ENCODE data around the gene COBL.

Gene COBL

DNA sequence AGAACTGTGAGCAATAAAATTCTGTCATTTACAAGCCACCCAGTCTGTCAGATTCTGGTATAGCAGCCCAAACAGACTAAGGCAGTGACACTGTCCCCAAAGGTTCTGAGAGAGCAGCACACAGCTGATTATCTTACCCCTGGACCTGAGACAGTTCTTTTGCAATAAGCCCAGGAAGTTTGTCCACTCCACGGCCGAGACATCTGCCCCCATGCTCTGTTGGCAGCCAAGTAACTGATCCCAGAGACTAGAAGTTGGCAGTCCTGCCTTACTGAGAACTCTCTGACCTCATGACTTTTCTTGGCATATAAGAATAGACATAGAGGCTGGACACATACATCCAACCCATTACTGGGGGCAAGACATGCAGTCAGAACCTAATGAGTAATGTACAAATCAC, 290.9 kb downstream of the COBL start:
- H3K4me3 ChIP-seq (ENCODE audit: low read length), result no peak overlapping the region
- peaks cover 13% of the 10 kb centered on the region for H3K36me3 ChIP-seq (ENCODE audit: control insufficient read depth, low read depth, low read length)
- no peaks in the 10 kb centered on the region for H3K27me3 ChIP-seq (ENCODE audit: control insufficient read depth, insufficient read depth, low read length)
- no peaks in the 10 kb centered on the region for H3K4me1 ChIP-seq (ENCODE audit: control insufficient read depth, low read depth, low read length)
- H3K27ac ChIP-seq (ENCODE audit: low read length), result no peak overlapping the region
- no peaks in the 10 kb centered on the region for H3K9me3 ChIP-seq (ENCODE audit: control insufficient read depth, low read depth, low read length)
- no peak overlapping the region for H3K9ac ChIP-seq (ENCODE audit: low read length)

DNA sequence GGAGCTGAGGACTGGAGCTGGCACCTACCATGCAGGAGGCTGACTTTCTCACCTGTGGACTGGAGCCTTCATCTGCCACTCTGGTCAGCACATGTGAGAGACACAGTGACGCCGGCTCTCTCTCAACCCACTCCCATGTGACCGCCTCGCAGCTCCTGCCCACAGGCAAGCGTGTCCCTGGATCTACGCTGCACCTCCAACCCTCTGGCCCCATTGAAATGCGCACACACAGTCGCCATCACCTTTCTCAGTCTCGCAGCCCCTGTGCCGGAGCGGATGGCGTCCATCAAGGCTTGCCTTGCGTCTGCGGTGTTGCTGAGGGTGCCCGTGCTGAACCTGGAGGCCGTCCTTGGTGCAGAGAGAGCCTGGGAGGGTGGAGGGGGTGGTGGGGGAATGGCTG, 291.7 kb downstream of the COBL start:
- H3K27ac ChIP-seq (ENCODE audit: low read length), result no peak overlapping the region
- H3K4me3 ChIP-seq (ENCODE audit: low read length), result no peak overlapping the region
- no peaks in the 10 kb centered on the region for H3K9me3 ChIP-seq (ENCODE audit: control insufficient read depth, low read depth, low read length)
- no peaks in the 10 kb centered on the region for H3K4me1 ChIP-seq (ENCODE audit: control insufficient read depth, low read depth, low read length)
- peaks cover 13% of the 10 kb centered on the region for H3K36me3 ChIP-seq (ENCODE audit: control insufficient read depth, low read depth, low read length)
- no peaks in the 10 kb centered on the region for H3K27me3 ChIP-seq (ENCODE audit: control insufficient read depth, insufficient read depth, low read length)
- H3K9ac ChIP-seq (ENCODE audit: low read length), result no peak overlapping the region

- Histone ChIP-seq H3K36me3 (ENCODE audit: control insufficient read depth, low read depth, low read length) (peaks cover 5% of the 10 kb centered on the region), H3K4me1 (ENCODE audit: control insufficient read depth, low read depth, low read length) (no peaks in the 10 kb centered on the region), H3K9me3 (ENCODE audit: control insufficient read depth, low read depth, low read length) (no peaks in the 10 kb centered on the region), H3K27me3 (ENCODE audit: control insufficient read depth, insufficient read depth, low read length) (no peaks in the 10 kb centered on the region), H3K27ac (ENCODE audit: low read length) (no peak overlapping the region), H3K4me3 (ENCODE audit: low read length) (no peak overlapping the region), H3K9ac (ENCODE audit: low read length) (no peak overlapping the region)
Observed at GRCh38 chr7:51023547-51023946, 293.1 kb downstream of the COBL start.

DNA sequence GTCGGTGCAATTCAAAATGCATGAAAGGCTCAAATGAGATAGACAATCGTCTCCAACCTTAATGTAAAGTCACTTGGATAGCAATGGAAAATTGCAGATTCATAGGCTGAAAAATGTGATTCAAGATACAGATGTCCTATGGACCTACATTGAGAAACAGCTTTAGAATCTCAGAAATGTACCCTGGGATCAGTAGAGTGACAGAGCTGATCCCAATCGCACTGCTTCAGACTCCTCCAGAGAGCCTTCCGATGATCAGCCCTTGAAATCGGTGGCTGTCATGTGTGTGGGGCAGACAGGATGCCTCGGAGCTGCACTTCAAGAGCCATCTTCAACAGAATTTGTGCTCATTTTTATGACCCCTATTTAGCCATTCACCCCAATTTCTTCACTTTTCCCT, 293.8 kb downstream of the COBL start:
- no peaks in the 10 kb centered on the region for H3K9me3 ChIP-seq (ENCODE audit: control insufficient read depth, low read depth, low read length)
- H3K27ac ChIP-seq (ENCODE audit: low read length), result no peak overlapping the region
- H3K27me3 ChIP-seq (ENCODE audit: control insufficient read depth, insufficient read depth, low read length), result no peaks in the 10 kb centered on the region
- no peak overlapping the region for H3K4me3 ChIP-seq (ENCODE audit: low read length)
- H3K9ac ChIP-seq (ENCODE audit: low read length), result no peak overlapping the region
- H3K4me1 ChIP-seq (ENCODE audit: control insufficient read depth, low read depth, low read length), result no peaks in the 10 kb centered on the region
- no peaks in the 10 kb centered on the region for H3K36me3 ChIP-seq (ENCODE audit: control insufficient read depth, low read depth, low read length)

DNA sequence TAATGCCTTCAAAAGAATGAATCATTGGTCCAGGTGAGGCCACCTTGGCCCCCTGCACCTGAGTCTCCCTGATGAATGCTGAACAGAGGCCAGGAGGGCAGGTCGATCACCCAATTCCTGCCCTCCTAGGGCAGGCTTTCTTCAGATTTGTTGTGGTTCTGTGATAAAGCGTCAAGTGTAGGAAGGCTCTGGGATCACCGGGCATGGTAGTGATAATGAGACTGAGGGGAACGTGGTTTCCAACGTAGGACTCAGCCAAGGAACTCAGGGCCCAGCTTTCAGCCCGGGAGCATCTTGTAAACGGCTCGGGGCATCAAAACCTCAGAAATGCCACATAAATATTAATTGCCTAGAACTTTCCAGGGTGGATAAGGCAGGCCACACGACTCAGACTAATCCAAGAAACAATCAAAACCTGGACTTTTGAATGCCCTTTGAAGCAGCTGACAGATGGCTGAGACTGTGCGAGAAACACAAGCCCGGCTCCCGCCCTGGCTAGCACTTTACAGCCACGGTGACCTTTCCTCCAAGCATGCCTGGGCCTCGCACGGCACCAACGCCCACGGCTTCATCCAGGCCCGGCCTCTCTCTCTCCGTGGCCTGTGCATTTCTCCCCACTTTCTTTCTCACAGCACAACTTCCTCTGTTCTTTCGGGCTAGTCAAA, 294.6 kb downstream of the COBL start:
- H3K4me3 ChIP-seq (ENCODE audit: low read length), result no peak overlapping the region
- no peaks in the 10 kb centered on the region for H3K36me3 ChIP-seq (ENCODE audit: control insufficient read depth, low read depth, low read length)
- no peaks in the 10 kb centered on the region for H3K9me3 ChIP-seq (ENCODE audit: control insufficient read depth, low read depth, low read length)
- H3K4me1 ChIP-seq (ENCODE audit: control insufficient read depth, low read depth, low read length), result no peaks in the 10 kb centered on the region
- H3K27ac ChIP-seq (ENCODE audit: low read length), result no peak overlapping the region
- H3K27me3 ChIP-seq (ENCODE audit: control insufficient read depth, insufficient read depth, low read length), result no peaks in the 10 kb centered on the region
- no peak overlapping the region for H3K9ac ChIP-seq (ENCODE audit: low read length)

DNA sequence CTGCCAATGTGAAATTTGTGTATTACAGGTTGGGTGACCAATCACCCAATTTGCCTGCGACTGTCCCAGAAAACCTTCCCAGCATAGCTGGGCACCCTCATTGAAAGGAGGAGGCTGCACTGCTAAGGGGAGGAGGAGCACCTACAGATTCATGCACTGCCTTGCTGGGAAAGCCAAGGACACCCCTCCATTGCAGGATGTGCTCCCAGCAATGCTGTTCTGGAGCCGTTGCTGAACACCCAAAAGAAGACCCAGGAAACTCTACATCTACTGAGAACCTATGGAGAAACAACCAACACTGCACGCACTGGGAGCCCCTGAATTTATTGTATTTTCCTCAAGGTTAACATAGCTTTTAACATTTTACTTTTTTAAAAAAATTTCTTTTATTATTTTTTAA, 295.7 kb downstream of the COBL start:
- Histone ChIP-seq H3K9me3 (ENCODE audit: control insufficient read depth, low read depth, low read length) (no peaks in the 10 kb centered on the region), H3K9ac (ENCODE audit: low read length) (no peak overlapping the region), H3K4me3 (ENCODE audit: low read length) (no peak overlapping the region)

DNA sequence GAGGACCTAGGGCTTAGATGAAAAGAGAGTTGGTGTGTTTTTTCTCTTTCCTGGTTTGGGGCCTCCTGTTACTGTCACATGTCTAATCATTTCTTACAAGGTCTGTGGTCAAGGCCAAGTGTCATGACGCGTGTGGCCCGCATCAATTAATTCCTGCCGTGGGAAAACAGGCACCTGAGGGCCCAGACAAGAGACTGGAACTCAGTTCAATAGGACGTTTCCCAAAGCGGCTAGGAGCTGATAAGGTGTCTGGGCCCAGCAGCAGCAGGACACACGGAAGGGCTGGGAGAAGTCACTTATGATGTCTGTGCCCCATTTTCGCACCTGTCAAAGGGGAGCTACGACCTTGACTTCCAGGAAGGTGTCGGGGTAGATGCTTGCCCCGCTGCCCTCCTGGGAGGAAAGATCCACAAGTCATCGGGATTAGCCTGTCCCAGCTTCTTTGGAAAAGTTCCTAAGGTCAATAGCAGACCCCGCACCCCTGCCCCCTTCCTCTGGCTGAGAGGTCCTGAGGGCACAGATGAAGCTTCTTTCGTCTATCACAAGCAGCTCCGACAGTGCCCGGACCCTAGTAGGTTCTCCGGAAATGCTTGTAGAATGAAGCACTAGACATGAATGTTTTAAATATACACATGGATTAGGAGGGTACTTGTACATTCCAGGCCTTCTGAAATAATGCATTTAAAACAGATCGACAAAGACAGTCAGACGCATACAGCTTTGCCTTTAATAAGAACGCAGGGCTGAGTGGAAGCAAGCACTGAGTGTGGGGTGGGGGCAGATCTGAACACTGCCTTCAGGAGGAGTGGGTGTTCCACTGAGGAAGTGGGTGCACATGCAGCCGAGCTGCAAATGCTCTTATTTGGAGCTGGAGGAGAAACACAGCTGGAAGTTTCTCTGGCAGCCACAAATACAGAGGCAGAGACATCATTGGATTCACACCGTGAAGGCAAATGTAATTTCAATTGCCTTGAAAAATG, 296.4 kb downstream of the COBL start:
- H3K27me3 ChIP-seq (ENCODE audit: control insufficient read depth, insufficient read depth, low read length), result no peaks in the 10 kb centered on the region
- no peaks in the 10 kb centered on the region for H3K36me3 ChIP-seq (ENCODE audit: control insufficient read depth, low read depth, low read length)
- H3K9me3 ChIP-seq (ENCODE audit: control insufficient read depth, low read depth, low read length), result no peaks in the 10 kb centered on the region
- H3K4me3 ChIP-seq (ENCODE audit: low read length), result no peak overlapping the region
- no peak overlapping the region for H3K9ac ChIP-seq (ENCODE audit: low read length)
- no peaks in the 10 kb centered on the region for H3K4me1 ChIP-seq (ENCODE audit: control insufficient read depth, low read depth, low read length)
- H3K27ac ChIP-seq (ENCODE audit: low read length), result no peak overlapping the region

More for the DNA sequence above, 295.7 kb downstream of the COBL start:
- Histone ChIP-seq H3K36me3 (ENCODE audit: control insufficient read depth, low read depth, low read length) (no peaks in the 10 kb centered on the region), H3K27me3 (ENCODE audit: control insufficient read depth, insufficient read depth, low read length) (no peaks in the 10 kb centered on the region), H3K27ac (ENCODE audit: low read length) (no peak overlapping the region), H3K4me1 (ENCODE audit: control insufficient read depth, low read depth, low read length) (no peaks in the 10 kb centered on the region)

- no peak overlapping the region for H3K9ac ChIP-seq (ENCODE audit: low read length)
- H3K9me3 ChIP-seq (ENCODE audit: control insufficient read depth, low read depth, low read length), result no peaks in the 10 kb centered on the region
- H3K4me1 ChIP-seq (ENCODE audit: control insufficient read depth, low read depth, low read length), result no peaks in the 10 kb centered on the region
- H3K4me3 ChIP-seq (ENCODE audit: low read length), result no peak overlapping the region
- no peak overlapping the region for H3K27ac ChIP-seq (ENCODE audit: low read length)
- no peaks in the 10 kb centered on the region for H3K36me3 ChIP-seq (ENCODE audit: control insufficient read depth, low read depth, low read length)
- no peaks in the 10 kb centered on the region for H3K27me3 ChIP-seq (ENCODE audit: control insufficient read depth, insufficient read depth, low read length)
Observed at GRCh38 chr7:51019191-51019844, 297.3 kb downstream of the COBL start.

- Histone ChIP-seq H3K27ac (ENCODE audit: low read length) (no peak overlapping the region), H3K36me3 (ENCODE audit: control insufficient read depth, low read depth, low read length) (no peaks in the 10 kb centered on the region), H3K4me1 (ENCODE audit: control insufficient read depth, low read depth, low read length) (no peaks in the 10 kb centered on the region), H3K27me3 (ENCODE audit: control insufficient read depth, insufficient read depth, low read length) (no peaks in the 10 kb centered on the region), H3K9me3 (ENCODE audit: control insufficient read depth, low read depth, low read length) (no peaks in the 10 kb centered on the region), H3K4me3 (ENCODE audit: low read length) (no peak overlapping the region), H3K9ac (ENCODE audit: low read length) (no peak overlapping the region)
Observed at GRCh38 chr7:51017576-51018535, 298.8 kb downstream of the COBL start.

DNA sequence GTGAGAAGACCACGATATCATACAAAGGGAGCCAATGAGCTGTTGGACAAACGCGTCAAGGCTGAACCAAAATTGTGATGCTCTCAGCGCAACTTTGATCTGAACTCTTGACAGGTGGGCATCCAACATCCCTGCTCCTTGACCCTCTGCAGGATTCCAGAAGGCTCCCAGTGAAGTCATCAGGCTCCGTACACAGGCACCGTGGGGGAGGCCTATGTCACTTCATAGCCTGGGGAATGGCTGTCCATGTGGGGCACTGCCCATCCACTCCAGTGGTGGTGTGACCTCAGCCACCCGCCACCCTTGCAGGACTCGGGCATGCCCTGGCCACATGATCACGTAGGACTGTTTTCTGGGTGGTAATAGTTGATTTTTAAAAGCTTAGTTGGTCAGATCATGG, 300.1 kb downstream of the COBL start:
- Histone ChIP-seq H3K36me3 (ENCODE audit: control insufficient read depth, low read depth, low read length) (no peaks in the 10 kb centered on the region), H3K4me1 (ENCODE audit: control insufficient read depth, low read depth, low read length) (no peaks in the 10 kb centered on the region), H3K9me3 (ENCODE audit: control insufficient read depth, low read depth, low read length) (no peaks in the 10 kb centered on the region), H3K27ac (ENCODE audit: low read length) (no peak overlapping the region), H3K27me3 (ENCODE audit: control insufficient read depth, insufficient read depth, low read length) (no peaks in the 10 kb centered on the region), H3K4me3 (ENCODE audit: low read length) (no peak overlapping the region), H3K9ac (ENCODE audit: low read length) (no peak overlapping the region)

DNA sequence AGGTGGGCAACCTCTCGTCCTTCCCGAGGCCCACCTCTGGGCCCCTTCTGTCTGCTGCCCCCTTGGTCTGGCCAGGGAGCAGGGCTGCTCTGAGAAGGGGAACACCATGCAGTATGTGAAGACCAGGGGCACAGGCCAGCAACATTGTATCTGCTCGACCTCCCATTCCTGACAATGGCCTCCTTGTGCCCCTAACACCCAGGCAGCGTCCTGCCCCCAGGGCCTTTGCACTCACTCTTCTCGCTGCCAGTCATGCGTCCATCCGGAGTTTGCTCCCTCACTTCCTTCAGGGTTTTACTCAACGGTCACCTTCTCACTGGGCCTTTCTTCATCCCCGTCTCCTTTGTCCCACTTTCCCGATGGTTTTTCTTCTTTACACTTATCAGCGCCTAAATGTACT, 301.0 kb downstream of the COBL start:
- no peaks in the 10 kb centered on the region for H3K36me3 ChIP-seq (ENCODE audit: control insufficient read depth, low read depth, low read length)

More for the DNA sequence above, 301.0 kb downstream of the COBL start:
- H3K4me3 ChIP-seq (ENCODE audit: low read length), result no peak overlapping the region
- H3K4me1 ChIP-seq (ENCODE audit: control insufficient read depth, low read depth, low read length), result no peaks in the 10 kb centered on the region
- H3K9me3 ChIP-seq (ENCODE audit: control insufficient read depth, low read depth, low read length), result no peaks in the 10 kb centered on the region
- H3K9ac ChIP-seq (ENCODE audit: low read length), result no peak overlapping the region
- H3K27me3 ChIP-seq (ENCODE audit: control insufficient read depth, insufficient read depth, low read length), result no peaks in the 10 kb centered on the region
- no peak overlapping the region for H3K27ac ChIP-seq (ENCODE audit: low read length)

All from iPS-18a (cell line).